ENCODE measurements around the gene JAK3. TPM values are rescaled to one million over a fixed set of nuclear protein-coding genes. Genes with fewer than 3 reads are reported as not detected.
A peak's percentile ranks its signal among the peaks of the same experiment; 100 is the strongest.

The JAK3 gene
- total and polyA plus RNA-seq, 2 of the 13 experiments (the other 11 are each of a cell fraction or from before 2014, with no cell fraction given): 3.4 to 18.6 TPM

- TF ChIP-seq ZBTB40 (IDR thresholded peaks at IDR 0.05) (no peak), ZBTB40 (CRISPR knock-in tag; IDR thresholded peaks at IDR 0.05) (0 out of 2 replicates have a peak, but pooled peaks have one; percentile 17), ZNF256 (CRISPR knock-in tag; conservative IDR thresholded peaks at IDR 0.05) (peak; percentile 85; the same call in 1 of the 2 replicates), NFAT5 (CRISPR knock-in tag; IDR thresholded peaks at IDR 0.05) (peak; percentile 73; the same call in 1 of the 2 replicates), DDIT3 (CRISPR knock-in tag; IDR thresholded peaks at IDR 0.05) (no peak), ZFP37 (CRISPR knock-in tag; IDR thresholded peaks at IDR 0.05; ENCODE audit: borderline replicate concordance) (0 out of 2 replicates have a peak, but pooled peaks have one; percentile 62), MIER2 (CRISPR knock-in tag; IDR thresholded peaks at IDR 0.05) (peak; percentile 99), RBFOX2 (IDR thresholded peaks at IDR 0.05; ENCODE audit: low read depth, low read length) (no peak), RORA (CRISPR knock-in tag; IDR thresholded peaks at IDR 0.05) (no peak), ZFP90 (CRISPR knock-in tag; IDR thresholded peaks at IDR 0.05; ENCODE audit: borderline replicate concordance) (peak; percentile 74; the same call in 1 of the 2 replicates), E2F1 (CRISPR knock-in tag; IDR thresholded peaks at IDR 0.05) (peak; percentile 46; the same call in 1 of the 2 replicates), RFXAP (CRISPR knock-in tag; IDR thresholded peaks at IDR 0.05; ENCODE audit: borderline replicate concordance) (0 out of 2 replicates have a peak, but pooled peaks have one; percentile 26), NFKB2 (CRISPR knock-in tag; IDR thresholded peaks at IDR 0.05; ENCODE audit: borderline replicate concordance) (no peak), KLF9 (CRISPR knock-in tag; IDR thresholded peaks at IDR 0.05; ENCODE audit: low read depth) (no peak)
Measured at GRCh38 chr19:17889609-17890214, 41.9 kb upstream of the JAK3 start (continued).
